Measurements from ENCODE around the gene MED20. TPM values are rescaled to one million over a fixed set of nuclear protein-coding genes. Genes with fewer than 3 reads are reported as not detected.

Gene MED20
- total and polyA plus RNA-seq, 2 of the 8 experiments (the other 6 are each of a cell fraction or from before 2014, with no cell fraction given), result 38.7 to 51.8 TPM

- no peaks in the 10 kb centered on the region for H3K79me2 ChIP-seq (ENCODE audit: control insufficient read depth in 1 of 2, insufficient read depth in 2 of 2, low read length in 2 of 2)
- H4K5ac ChIP-seq (ENCODE audit: insufficient read length, low read depth, low read length), result no peak overlapping the region
- H4K8ac ChIP-seq (ENCODE audit: extremely low read depth, insufficient read depth, low read length), result no peak overlapping the region
- ChIA-PET POLR2A (ENCODE audit: partially characterized antibody) (interaction anchor here (1.0 to 1.9 kb wide), 8 partner anchors 9 to 86 kb away, joined by 3 to 12 read pairs (median 4); partner anchors contain the start of genes BYSL, CCND3 and MED20), CTCF (ENCODE audit: partially characterized antibody) (interaction anchor here (0.6 to 2.7 kb wide), 14 partner anchors 8 to 115 kb away, joined by 3 to 12 read pairs (median 4); partner anchors contain the start of gene CCND3)
- no peak overlapping the region for H3K27ac ChIP-seq (ENCODE audit: low read depth, low read length)
- peak overlapping the region; percentile 55 for H2BK12ac ChIP-seq (ENCODE audit: low read depth, low read length)
- no peak overlapping the region for H2BK5ac ChIP-seq (ENCODE audit: low read depth, low read length)
- no peaks in the 10 kb centered on the region; a peak in 1 of 7 replicates for H3K27me3 ChIP-seq (replicated peaks in 1 of 4; ENCODE audit: control insufficient read depth in 3 of 4, extremely low read depth in 1 of 4, insufficient read depth in 3 of 4, low read length in 3 of 4)
- H3K9ac ChIP-seq (replicated peaks in 1 of 4; ENCODE audit: extremely low read depth in 1 of 4, low read depth in 3 of 4, low read length in 3 of 4), result no peak overlapping the region
- no peak overlapping the region for H4K91ac ChIP-seq (replicated peaks; ENCODE audit: insufficient read length, low read length)
- DNase-seq (ENCODE audit: low read depth in 1 of 2, low spot score in 2 of 2), result no peak
- H3K14ac ChIP-seq (ENCODE audit: insufficient read length), result no peak overlapping the region
- peaks cover 0 to 3% of the 10 kb centered on the region in 2 experiments for H4K20me1 ChIP-seq (replicated peaks in 1 of 2; ENCODE audit: control insufficient read depth in 1 of 2, insufficient read depth in 2 of 2, low read length in 2 of 2)
- H3K56ac ChIP-seq (replicated peaks; ENCODE audit: insufficient read length, low read depth, low read length), result no peak overlapping the region
- H3K23me2 ChIP-seq (ENCODE audit: low read depth, low read length), result peaks cover 7% of the 10 kb centered on the region; the same call in 1 of the 2 replicates
- H3K79me1 ChIP-seq (ENCODE audit: low read depth, low read length), result no peaks in the 10 kb centered on the region
- 71% methylated on average over 1 of the region's 1 CpG; no CpG with 5 or more reads in 1 of the 2 experiments for WGBS, 2 experiments (ENCODE audit: extremely low coverage in 1 of 2, insufficient coverage in 1 of 2, insufficient read length in 1 of 2, insufficient replicate concordance in 2 of 2, low coverage in 1 of 2, low lambda C conversion rate in 2 of 2, missing lambda C conversion rate in 1 of 2)
- no peak overlapping the region for H3K4me3 ChIP-seq (ENCODE audit: extremely low read depth in 1 of 4, insufficient read depth in 2 of 4, low read depth in 3 of 4, low read length in 4 of 4)
- H3K18ac ChIP-seq (ENCODE audit: extremely low read depth, low read length), result peak overlapping the region; percentile 43; the same call in 1 of the 2 replicates
- H3K4me1 ChIP-seq (replicated peaks in 1 of 4; ENCODE audit: control insufficient read depth in 3 of 4, insufficient read depth in 4 of 4, low read length in 3 of 4), result peaks cover 15 to 28% (median 22%) of the 10 kb centered on the region in 4 experiments
- no peak overlapping the region for H3K4ac ChIP-seq (replicated peaks; ENCODE audit: insufficient read length, low read depth, low read length)
- H2AFZ ChIP-seq (ENCODE audit: low read length), result no peak overlapping the region
- no peak overlapping the region for H2BK120ac ChIP-seq (replicated peaks; ENCODE audit: low read depth, low read length)
- peak overlapping the region; percentile 100 for H2AK5ac ChIP-seq (ENCODE audit: low read depth, low read length)
- no peak for FAIRE-seq
- H2BK15ac ChIP-seq (ENCODE audit: low read length), result peak overlapping the region; percentile 50; the same call in 1 of the 2 replicates
- H3K23ac ChIP-seq (ENCODE audit: insufficient read length), result no peak overlapping the region
- no peaks in the 10 kb centered on the region for H3K9me3 ChIP-seq (ENCODE audit: insufficient read depth in 2 of 2, low read depth in 1 of 2, low read length in 1 of 2)
- no peaks in the 10 kb centered on the region for H3K36me3 ChIP-seq (ENCODE audit: control insufficient read depth in 2 of 4, insufficient read depth in 4 of 4, low read length in 3 of 4)
- H3K4me2 ChIP-seq (ENCODE audit: insufficient read depth in 1 of 2, low read depth in 2 of 2, low read length in 2 of 2), result no peak overlapping the region
- H2BK20ac ChIP-seq (ENCODE audit: low read length), result peak overlapping the region; percentile 94; the same call in 1 of the 2 replicates
- TF ChIP-seq HDAC2 (IDR thresholded peaks at IDR 0.05; ENCODE audit: borderline replicate concordance in 1 of 2, low read depth in 2 of 2, low read length in 2 of 2) (no peak), YY1 (IDR thresholded peaks at IDR 0.05; ENCODE audit: low read depth, low read length) (no peak), KDM4A (IDR thresholded peaks at IDR 0.05; ENCODE audit: low read depth, low read length, severe bottlenecking) (no peak), BRCA1 (IDR thresholded peaks at IDR 0.05; ENCODE audit: low read depth, low read length) (no peak), CBX8 (IDR thresholded peaks at IDR 0.05; ENCODE audit: borderline replicate concordance, low read depth, low read length) (no peak), CHD1 (IDR thresholded peaks at IDR 0.05; ENCODE audit: low read depth, low read length) (no peak), SP1 (IDR thresholded peaks at IDR 0.05; ENCODE audit: low read depth, low read length) (no peak)
- TF ChIP-seq, protein P1, sequence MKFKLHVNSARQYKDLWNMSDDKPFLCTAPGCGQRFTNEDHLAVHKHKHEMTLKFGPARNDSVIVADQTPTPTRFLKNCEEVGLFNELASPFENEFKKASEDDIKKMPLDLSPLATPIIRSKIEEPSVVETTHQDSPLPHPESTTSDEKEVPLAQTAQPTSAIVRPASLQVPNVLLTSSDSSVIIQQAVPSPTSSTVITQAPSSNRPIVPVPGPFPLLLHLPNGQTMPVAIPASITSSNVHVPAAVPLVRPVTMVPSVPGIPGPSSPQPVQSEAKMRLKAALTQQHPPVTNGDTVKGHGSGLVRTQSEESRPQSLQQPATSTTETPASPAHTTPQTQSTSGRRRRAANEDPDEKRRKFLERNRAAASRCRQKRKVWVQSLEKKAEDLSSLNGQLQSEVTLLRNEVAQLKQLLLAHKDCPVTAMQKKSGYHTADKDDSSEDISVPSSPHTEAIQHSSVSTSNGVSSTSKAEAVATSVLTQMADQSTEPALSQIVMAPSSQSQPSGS (IDR thresholded peaks at IDR 0.05; ENCODE audit: low read length), result no peak
- TF ChIP-seq, protein P2, sequence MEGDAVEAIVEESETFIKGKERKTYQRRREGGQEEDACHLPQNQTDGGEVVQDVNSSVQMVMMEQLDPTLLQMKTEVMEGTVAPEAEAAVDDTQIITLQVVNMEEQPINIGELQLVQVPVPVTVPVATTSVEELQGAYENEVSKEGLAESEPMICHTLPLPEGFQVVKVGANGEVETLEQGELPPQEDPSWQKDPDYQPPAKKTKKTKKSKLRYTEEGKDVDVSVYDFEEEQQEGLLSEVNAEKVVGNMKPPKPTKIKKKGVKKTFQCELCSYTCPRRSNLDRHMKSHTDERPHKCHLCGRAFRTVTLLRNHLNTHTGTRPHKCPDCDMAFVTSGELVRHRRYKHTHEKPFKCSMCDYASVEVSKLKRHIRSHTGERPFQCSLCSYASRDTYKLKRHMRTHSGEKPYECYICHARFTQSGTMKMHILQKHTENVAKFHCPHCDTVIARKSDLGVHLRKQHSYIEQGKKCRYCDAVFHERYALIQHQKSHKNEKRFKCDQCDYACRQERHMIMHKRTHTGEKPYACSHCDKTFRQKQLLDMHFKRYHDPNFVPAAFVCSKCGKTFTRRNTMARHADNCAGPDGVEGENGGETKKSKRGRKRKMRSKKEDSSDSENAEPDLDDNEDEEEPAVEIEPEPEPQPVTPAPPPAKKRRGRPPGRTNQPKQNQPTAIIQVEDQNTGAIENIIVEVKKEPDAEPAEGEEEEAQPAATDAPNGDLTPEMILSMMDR (IDR thresholded peaks at IDR 0.05; ENCODE audit: control extremely low read depth in 1 of 3, insufficient read depth in 1 of 3, low read depth in 1 of 3, low read length in 3 of 3), result no peak
These were observed 42.4 kb upstream of the MED20 start for GRCh38 chr6:41963371-41963770.
